GM13977 (cell line): ENCODE measurements around the gene GBP6.
"Not testable (repeated sequence)": the region's sequence is repeated elsewhere in the genome, so short reads cannot be mapped to it uniquely, and the experiment has no call there.

ENCODE experiments used
- DNase-seq: peaks from one replicate; pipeline ENCODE4 v3.0.0; 2012; ENCODE audit warnings: low spot score
- in situ Hi-C: fragments of 300-500 bp; cut with MboI; formaldehyde crosslinking; loops from one replicate; pipeline ENCODE4 v1.12.0; 2022; ENCODE audit warnings: low sequenced_read_pairs, low pct_unique_long_range_greater_than_20kb, mixed read lengths, inconsistent platforms; ENCODE audit not compliant: unreplicated experiment
- TF ChIP-seq, protein P1 (sequence below): IDR thresholded peaks from 2 replicates; pipeline ENCODE4 v1.5.1; 2012; ENCODE audit warnings: mild to moderate bottlenecking, control low read depth; ENCODE audit not compliant: insufficient read depth; ENCODE audit errors: extremely low read depth, missing control alignments

Gene GBP6

DNA sequence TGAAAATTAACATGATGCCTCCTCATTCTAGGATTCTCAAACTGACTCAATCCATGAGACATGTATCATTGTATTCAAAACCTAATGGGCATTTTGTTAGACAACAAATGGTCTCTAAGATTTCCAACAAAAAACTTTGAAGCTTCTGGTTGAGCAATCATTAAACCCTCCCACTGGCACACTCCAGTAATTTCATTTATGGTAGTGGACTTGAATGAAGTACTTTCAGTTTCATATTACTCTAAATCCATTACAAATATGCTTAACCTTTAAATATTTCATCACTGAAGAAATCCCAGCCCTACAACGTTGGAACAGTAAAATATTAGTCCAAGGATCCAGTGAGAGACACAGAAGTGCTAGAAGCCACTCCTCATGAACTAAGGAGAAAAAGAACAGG, 43.5 kb downstream of the GBP6 start:
- in situ Hi-C loops = no loop called here
- DNase-seq = no peak
- TF ChIP-seq, protein P1, sequence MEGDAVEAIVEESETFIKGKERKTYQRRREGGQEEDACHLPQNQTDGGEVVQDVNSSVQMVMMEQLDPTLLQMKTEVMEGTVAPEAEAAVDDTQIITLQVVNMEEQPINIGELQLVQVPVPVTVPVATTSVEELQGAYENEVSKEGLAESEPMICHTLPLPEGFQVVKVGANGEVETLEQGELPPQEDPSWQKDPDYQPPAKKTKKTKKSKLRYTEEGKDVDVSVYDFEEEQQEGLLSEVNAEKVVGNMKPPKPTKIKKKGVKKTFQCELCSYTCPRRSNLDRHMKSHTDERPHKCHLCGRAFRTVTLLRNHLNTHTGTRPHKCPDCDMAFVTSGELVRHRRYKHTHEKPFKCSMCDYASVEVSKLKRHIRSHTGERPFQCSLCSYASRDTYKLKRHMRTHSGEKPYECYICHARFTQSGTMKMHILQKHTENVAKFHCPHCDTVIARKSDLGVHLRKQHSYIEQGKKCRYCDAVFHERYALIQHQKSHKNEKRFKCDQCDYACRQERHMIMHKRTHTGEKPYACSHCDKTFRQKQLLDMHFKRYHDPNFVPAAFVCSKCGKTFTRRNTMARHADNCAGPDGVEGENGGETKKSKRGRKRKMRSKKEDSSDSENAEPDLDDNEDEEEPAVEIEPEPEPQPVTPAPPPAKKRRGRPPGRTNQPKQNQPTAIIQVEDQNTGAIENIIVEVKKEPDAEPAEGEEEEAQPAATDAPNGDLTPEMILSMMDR = no peak

DNA sequence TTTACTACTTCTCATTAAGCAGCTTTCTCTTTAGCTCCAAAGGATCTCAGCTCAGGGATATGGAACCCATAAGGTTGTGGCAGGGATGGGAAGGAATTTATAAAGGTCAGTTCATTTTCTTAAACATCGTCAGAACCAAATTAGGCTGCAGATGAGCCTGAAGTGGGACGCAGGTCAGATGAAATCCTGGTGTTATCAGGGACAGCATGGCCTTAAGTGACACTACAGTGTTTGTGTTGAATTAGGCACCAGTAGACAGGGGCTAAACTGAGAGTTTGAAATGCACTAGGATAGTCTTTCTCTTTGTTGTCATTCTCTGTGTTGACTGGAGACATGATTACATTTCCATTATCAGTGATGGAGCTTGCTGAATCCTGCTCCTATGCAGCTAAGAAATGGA, 43.9 kb downstream of the GBP6 start:
- DNase-seq, in situ Hi-C loops: not testable (repeated sequence)

DNA sequence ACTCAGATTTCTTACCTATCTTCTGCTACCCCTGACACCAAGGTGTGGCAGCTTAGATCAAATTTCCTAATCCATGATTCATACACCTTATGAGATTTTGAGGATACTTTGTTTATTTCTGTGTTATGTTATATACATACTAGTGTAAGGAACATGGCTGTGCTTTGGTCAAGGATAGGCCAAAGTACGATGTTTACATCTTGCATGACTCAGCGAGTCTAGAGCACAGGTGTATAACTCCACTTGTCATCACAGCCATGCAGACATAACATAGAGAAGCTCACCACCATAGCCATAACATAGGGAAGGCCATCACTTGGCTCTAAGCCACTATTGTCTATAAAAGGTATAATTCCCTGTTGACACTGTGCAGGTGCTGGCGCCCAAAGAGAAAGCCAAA, 61.2 kb downstream of the GBP6 start:
- TF ChIP-seq, protein P1 = no peak

DNA sequence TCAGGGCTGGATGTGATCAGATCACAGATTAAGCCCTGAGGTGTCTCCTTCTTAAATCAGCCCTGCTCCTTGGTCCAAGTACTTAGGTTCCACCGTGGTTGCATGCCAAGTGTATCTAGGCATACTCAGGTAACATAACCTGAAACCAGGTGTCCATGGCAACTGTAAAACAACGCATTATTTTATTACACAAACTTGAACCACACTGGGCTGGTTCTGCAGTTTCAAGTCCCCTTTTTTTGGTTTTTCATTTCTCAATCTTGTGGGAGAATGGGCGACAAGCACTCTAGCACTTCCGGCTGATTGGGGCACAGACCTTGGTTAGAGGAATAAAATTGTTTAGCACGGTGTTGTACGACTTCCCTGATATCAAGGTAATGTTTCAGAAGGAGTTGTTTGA, 65.2 kb downstream of the GBP6 start:
- TF ChIP-seq, protein P1 = no peak
- in situ Hi-C loops = no loop called here
- DNase-seq = no peak

More for the DNA sequence above, 61.2 kb downstream of the GBP6 start:
- DNase-seq = no peak
- in situ Hi-C loops = no loop called here

DNA sequence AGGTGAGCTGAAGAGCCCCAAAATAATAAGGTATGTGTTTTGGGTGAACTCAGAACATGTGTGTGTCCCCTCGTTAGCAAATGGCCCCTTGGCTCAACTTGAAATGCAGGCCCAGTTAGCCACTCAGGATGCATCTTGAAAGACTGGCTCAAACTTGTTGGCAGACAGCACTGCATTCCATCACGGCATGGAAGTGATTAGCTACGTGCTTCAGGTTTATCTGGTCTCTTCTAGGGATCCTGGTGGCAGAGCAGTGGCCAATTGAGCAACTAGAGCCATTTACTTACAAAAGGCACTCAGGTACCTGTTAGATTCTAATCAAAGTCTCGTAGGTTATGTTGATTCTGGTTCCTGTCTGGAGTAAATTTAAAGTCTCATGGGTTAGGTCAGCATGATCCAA, 65.8 kb downstream of the GBP6 start:
- in situ Hi-C loops, DNase-seq: not testable (repeated sequence)

DNA sequence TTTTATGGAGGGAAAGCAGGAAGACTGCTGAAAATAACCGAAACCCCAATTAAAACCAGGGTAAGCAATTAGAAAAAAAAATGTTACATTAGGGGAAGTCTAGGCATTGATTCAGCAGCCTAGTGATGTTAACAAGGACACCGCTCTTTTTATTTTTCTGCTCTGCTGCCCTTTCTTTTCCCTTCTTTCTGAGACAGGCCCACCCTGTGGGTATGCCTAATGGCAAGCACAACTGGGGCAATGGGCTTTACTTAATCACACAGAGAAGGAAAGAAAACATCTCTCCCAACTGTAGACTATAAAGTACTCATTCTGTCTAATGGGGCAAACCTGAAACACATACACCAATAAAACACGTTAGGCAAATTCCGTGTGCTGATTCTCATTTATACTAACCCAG, 69.6 kb downstream of the GBP6 start:
- in situ Hi-C loops = no loop called here
- TF ChIP-seq, protein P1 = no peak
- no peak for DNase-seq

DNA sequence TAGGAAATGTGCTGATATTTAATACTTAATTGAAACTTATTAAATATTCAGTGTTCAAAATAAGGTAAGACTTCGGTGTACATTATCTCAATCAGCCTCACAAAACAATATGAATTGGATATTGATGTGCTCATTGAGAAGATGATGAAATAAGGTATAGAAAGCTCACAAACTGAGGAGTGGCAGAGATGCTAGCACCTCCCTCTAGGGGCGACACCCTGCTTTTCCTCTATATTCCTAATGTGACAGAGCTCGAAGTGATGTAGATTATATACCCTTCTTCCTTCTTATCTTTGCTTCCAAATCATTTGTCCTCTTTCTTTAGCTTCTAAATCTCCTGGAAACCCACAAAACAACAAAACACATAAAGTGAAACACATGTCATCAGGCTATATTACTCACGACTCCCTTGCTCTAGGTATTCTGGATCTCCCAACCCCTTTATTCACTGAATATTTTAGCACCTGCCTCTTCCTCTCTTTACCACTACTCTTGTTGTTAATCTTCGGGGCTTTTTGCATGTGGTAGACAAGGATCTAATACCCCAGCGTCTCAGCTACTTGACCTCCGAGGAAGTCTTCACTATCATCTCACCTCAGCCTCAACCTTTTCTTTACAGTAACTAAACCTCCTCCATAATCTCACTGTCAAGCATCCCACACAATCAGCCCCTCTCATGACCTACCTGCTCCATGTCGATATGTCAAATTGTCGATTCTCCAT, 70.4 kb downstream of the GBP6 start:
- DNase-seq, in situ Hi-C loops: not testable (repeated sequence)
